A673 (cell line): ENCODE data around the gene GAN. TPM values are rescaled to one million over a fixed set of nuclear protein-coding genes. Genes with fewer than 3 reads are reported as not detected.

Experiments used
- BruUV-seq: library from RNA; stranded (reverse); fragments of 400-500 nt; replicated peaks from 2 replicates; lab custom pipeline; 2021; lab: Mats Ljungman, UMichigan
- CTCF ChIA-PET: fragments of 300-600 bp; sonication (Branson Sonifier 250); formaldehyde crosslinking; loops from one replicate; lab custom pipeline; 2022; ENCODE audit warnings: antibody characterized with exemption; lab: Charles Lee
- POLR2A ChIA-PET: fragments of 300-600 bp; sonication (Branson Sonifier 250); formaldehyde crosslinking; loops from one replicate; lab custom pipeline; 2022; ENCODE audit warnings: antibody characterized with exemption; ENCODE audit not compliant: low non-redundant PET; lab: Charles Lee
- DNase-seq: peaks from one replicate; pipeline ENCODE4 v3.0.0-alpha.2; 2015; ENCODE audit warnings: low spot score
- H3K27ac ChIP-seq: fragments of 200-600 bp; sonication (generic); 2 replicates; pipeline ENCODE4 v1.5.1; 2016; ENCODE audit warnings: mixed run types, low read depth, mild to moderate bottlenecking, mixed read lengths, antibody characterized with exemption, low read length; ENCODE audit not compliant: poor library complexity, severe bottlenecking
- H3K27me3 ChIP-seq: fragments of 200-600 bp; sonication (generic); replicated peaks from 2 replicates; pipeline ENCODE4 v1.6.1; 2017; ENCODE audit warnings: mixed run types, low read depth, mild to moderate bottlenecking, mixed read lengths, antibody characterized with exemption, low read length; ENCODE audit not compliant: insufficient read depth, poor library complexity
- H3K36me3 ChIP-seq: fragments of 200-600 bp; sonication (generic); 2 replicates; pipeline ENCODE4 v1.6.1; 2016; ENCODE audit warnings: mixed run types, mild to moderate bottlenecking, mixed read lengths, antibody characterized with exemption, low read length; ENCODE audit not compliant: insufficient read depth, poor library complexity, severe bottlenecking
- H3K4me1 ChIP-seq: fragments of 200-600 bp; sonication (generic); 2 replicates; pipeline ENCODE4 v1.6.1; 2017; ENCODE audit warnings: mixed run types, mild to moderate bottlenecking, mixed read lengths, antibody characterized with exemption, low read length; ENCODE audit not compliant: insufficient read depth, poor library complexity, severe bottlenecking
- H3K4me3 ChIP-seq: fragments of 200-600 bp; sonication (generic); 2 replicates; pipeline ENCODE4 v1.5.1; 2016; ENCODE audit warnings: low read depth, mixed run types, mild to moderate bottlenecking, mixed read lengths, low read length; ENCODE audit not compliant: poor library complexity, severe bottlenecking
- H3K9me3 ChIP-seq: fragments of 200-600 bp; sonication (generic); 2 replicates; pipeline ENCODE4 v1.6.1; 2016; ENCODE audit warnings: mixed run types, low read depth, mild to moderate bottlenecking, mixed read lengths, antibody characterized with exemption, low read length; ENCODE audit not compliant: poor library complexity, severe bottlenecking
- CTCF ChIP-seq: fragments of 300-800, 200-600 bp; sonication (generic); conservative IDR thresholded peaks from 2 replicates; pipeline ENCODE4 v1.5.1; 2017; ENCODE audit warnings: low read depth, mild to moderate bottlenecking, antibody characterized with exemption, low read length, moderate library complexity, mixed read lengths
- EZH2 ChIP-seq: fragments of 200-600 bp; sonication (generic); IDR thresholded peaks from 2 replicates; pipeline ENCODE4 v1.6.1; 2017; ENCODE audit warnings: borderline replicate concordance, low read depth, mild to moderate bottlenecking, mixed read lengths, antibody characterized with exemption, low read length; ENCODE audit not compliant: poor library complexity, severe bottlenecking
- intact Hi-C: fragments of 100-400 bp; cut with micrococcal nuclease; formaldehyde crosslinking; loops from one replicate; pipeline ENCODE4 v1.10.0; 2022; ENCODE audit not compliant: unreplicated experiment
- total RNA-seq: library from RNA; stranded (reverse); gene quantifications from 2 replicates; pipeline ENCODE4 v1.2.3, GENCODE V29; 2021

Gene GAN
- total RNA-seq, 1 experiment from 2014 or later, result 18.0 TPM

- DNase-seq, result no peak
- H3K27me3 ChIP-seq, result no peaks in the 10 kb centered on the region
- H3K9me3 ChIP-seq, result no peaks in the 10 kb centered on the region
- POLR2A ChIA-PET, result no interaction called here
- H3K27ac ChIP-seq, result no peak overlapping the region
- BruUV-seq, result no TSS peak
- CTCF ChIA-PET, result no interaction called here
- intact Hi-C loops, result no loop called here
- no peak for TF ChIP-seq EZH2
- TF ChIP-seq CTCF, result no peak
- no peaks in the 10 kb centered on the region for H3K36me3 ChIP-seq
- no peak overlapping the region for H3K4me3 ChIP-seq
- H3K4me1 ChIP-seq, result peaks cover 12% of the 10 kb centered on the region
Measured at GRCh38 chr16:81324808-81325207, 10.0 kb downstream of the GAN start.

GRCh38 chr16:81327011-81327410 is 12.2 kb downstream of the GAN start:
- Histone ChIP-seq H3K27me3 (no peaks in the 10 kb centered on the region), H3K36me3 (no peaks in the 10 kb centered on the region), H3K9me3 (no peaks in the 10 kb centered on the region), H3K4me3 (no peak overlapping the region), H3K27ac (no peak overlapping the region), H3K4me1 (no peaks in the 10 kb centered on the region)
- no peak for TF ChIP-seq CTCF
- no peak for TF ChIP-seq EZH2
- BruUV-seq, result no TSS peak
- intact Hi-C loops, result no loop called here
- POLR2A ChIA-PET, result no interaction called here
- no peak for DNase-seq
- CTCF ChIA-PET, result no interaction called here

GRCh38 chr16:81327447-81328196 is 12.9 kb downstream of the GAN start:
- Histone ChIP-seq H3K4me3 (no peak overlapping the region), H3K27ac (no peak overlapping the region), H3K4me1 (no peaks in the 10 kb centered on the region), H3K36me3 (no peaks in the 10 kb centered on the region), H3K27me3 (no peaks in the 10 kb centered on the region), H3K9me3 (no peaks in the 10 kb centered on the region)
- DNase-seq, result no peak
- intact Hi-C loops, result no loop called here
- TF ChIP-seq CTCF (no peak), EZH2 (no peak)
- no TSS peak for BruUV-seq
- ChIA-PET CTCF (no interaction called here), POLR2A (no interaction called here)
